Mesothelial cell of epicardium (in vitro differentiated cells): ENCODE measurements around the gene SRRM3. TPM values are rescaled to one million over a fixed set of nuclear protein-coding genes. Genes with fewer than 3 reads are reported as not detected.

ENCODE experiments used
- DNase-seq, 2 experiments: peaks; one replicate each; pipeline ENCODE4 v3.0.0; 2021; ENCODE audit warnings: low spot score in 2 of 2; ENCODE audit not compliant: unreplicated experiment in 2 of 2
- H3K27ac Mint-ChIP-seq: 2 replicates; pipeline ENCODE4 v1.8.0; 2021; ENCODE audit warnings: mixed read lengths
- H3K27me3 Mint-ChIP-seq: 2 replicates; pipeline ENCODE4 v1.8.0; 2021; ENCODE audit warnings: low read depth, mixed read lengths
- H3K36me3 Mint-ChIP-seq: 2 replicates; pipeline ENCODE4 v1.8.0; 2021; ENCODE audit warnings: mixed read lengths
- H3K4me1 Mint-ChIP-seq: 2 replicates; pipeline ENCODE4 v1.8.0; 2021; ENCODE audit warnings: mixed read lengths
- H3K4me3 Mint-ChIP-seq: 2 replicates; pipeline ENCODE4 v1.8.0; 2021; ENCODE audit warnings: mild to moderate bottlenecking, moderate library complexity, mixed read lengths
- H3K9me3 Mint-ChIP-seq: 2 replicates; pipeline ENCODE4 v1.8.0; 2021; ENCODE audit warnings: mixed read lengths
- CTCF ChIP-seq: fragments of 200-600 bp; sonication (generic); IDR thresholded peaks from one replicate; pipeline ENCODE4 v1.5.0; 2021; ENCODE audit warnings: antibody characterized with exemption; ENCODE audit not compliant: unreplicated experiment
- total RNA-seq: library from RNA; stranded (reverse); gene quantifications from 3 replicates; pipeline ENCODE4 v1.2.1, GENCODE V29; 2021

SRRM3 gene
- total RNA-seq, 1 donor from 2014 or later, result 6.9 TPM

GRCh38 chr7:76179686-76180085 is 22.0 kb upstream of the SRRM3 start:
- H3K27ac Mint-ChIP-seq, result no peak overlapping the region
- TF ChIP-seq CTCF, result no peak
- DNase-seq, result no peak
- H3K36me3 Mint-ChIP-seq, result no peaks in the 10 kb centered on the region
- no peak overlapping the region for H3K4me3 Mint-ChIP-seq
- no peaks in the 10 kb centered on the region for H3K9me3 Mint-ChIP-seq
- H3K4me1 Mint-ChIP-seq, result peaks cover 5% of the 10 kb centered on the region
- H3K27me3 Mint-ChIP-seq, result no peaks in the 10 kb centered on the region

DNA sequence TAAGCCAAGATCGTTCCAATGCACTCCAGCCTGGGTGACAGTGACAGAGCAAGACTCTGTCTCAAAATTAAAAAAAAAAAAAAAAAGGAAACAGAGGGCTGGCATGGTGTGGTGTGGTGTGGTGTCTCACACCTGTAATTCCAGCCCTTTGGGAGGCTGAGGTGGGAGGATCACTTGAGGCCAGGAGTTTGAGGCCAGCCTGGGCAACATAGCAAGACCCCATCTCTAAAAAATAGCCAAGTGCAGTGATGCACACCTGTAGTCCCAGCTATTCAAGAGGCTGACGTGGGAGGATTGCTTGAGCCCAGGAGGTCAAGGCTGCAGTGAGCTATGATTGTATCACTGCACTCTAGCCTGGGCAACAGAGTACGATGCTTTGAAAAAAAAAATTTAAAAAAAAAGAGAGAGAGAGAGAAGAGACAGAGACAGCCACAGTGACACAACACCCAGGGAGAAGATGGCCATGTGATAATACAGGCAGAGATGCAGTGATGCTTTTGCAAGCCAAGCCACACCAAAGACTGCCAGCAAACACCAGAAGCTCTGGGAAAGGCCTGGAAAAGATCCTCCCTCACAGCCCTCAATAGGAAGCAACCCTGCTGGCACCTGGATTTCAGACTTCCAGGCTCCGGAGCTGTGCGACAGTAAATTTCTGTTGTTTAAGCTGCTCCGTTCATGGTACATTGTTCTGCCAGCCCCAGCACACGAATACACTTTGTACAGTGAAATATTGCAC is 19.3 kb upstream of the SRRM3 start:
- no peak for DNase-seq
- Mint-ChIP-seq H3K9me3 (no peaks in the 10 kb centered on the region), H3K36me3 (no peaks in the 10 kb centered on the region), H3K27me3 (no peaks in the 10 kb centered on the region), H3K4me3 (no peak overlapping the region), H3K4me1 (peaks cover 6% of the 10 kb centered on the region), H3K27ac (no peak overlapping the region)
- TF ChIP-seq CTCF, result no peak

DNA sequence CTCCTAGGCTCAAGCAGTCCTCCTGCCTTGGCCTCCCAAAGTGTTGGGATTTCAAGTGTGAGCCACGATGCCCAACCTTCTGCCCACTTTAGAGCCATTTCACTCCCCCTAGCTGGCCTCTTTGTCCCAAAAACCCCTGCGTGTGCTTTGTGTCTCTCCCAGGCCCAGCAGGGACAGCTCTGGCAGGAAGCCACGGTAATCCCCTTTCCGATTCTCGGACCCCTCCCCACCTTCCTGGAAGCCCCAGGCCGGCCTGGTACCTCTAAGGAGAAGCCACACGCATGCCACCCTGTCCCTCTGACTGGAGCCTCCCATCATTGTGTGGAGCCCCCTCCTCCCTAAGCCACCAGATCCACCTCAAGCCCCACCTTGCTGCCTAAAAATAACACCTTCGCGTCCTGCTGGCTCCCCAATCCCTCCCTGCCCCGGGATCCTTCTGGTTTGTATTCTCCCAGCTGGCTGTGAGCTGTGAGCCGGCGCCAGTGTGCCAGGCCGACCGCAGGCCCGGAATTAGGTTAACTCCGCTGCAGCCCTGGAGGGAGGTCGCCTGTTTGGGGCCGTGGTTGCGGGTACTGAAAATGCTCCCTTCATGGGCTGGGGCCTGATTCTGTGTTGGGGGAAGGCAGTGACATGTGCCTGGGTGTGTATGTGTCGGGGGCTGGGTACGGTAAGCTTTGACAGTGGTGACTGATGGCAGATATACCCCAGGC is 16.4 kb upstream of the SRRM3 start:
- H3K36me3 Mint-ChIP-seq, result no peaks in the 10 kb centered on the region

DNA sequence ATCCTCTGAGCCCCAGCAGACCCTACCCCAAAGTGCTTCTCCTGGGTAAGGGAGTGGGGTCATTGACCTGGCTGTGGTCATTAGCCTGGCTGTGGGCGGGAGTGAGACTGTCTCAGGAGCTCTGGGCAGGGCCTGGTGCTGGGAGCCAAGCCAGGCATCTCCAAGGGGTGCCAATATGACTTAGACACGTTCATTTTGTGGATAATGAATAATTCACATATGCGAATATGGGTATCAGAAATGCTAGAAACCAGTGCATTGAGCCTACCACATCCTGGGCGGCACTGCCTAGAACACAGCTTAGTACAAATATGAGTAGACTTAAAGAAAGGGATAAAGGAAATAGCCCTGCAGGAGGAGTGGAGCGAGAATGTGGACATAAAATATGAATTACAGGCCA is 14.4 kb upstream of the SRRM3 start:
- H3K9me3 Mint-ChIP-seq, result peaks cover 2% of the 10 kb centered on the region
- DNase-seq, result no peak
- H3K36me3 Mint-ChIP-seq, result no peaks in the 10 kb centered on the region
- peaks cover 2% of the 10 kb centered on the region for H3K4me1 Mint-ChIP-seq
- no peak overlapping the region for H3K27ac Mint-ChIP-seq
- no peaks in the 10 kb centered on the region for H3K27me3 Mint-ChIP-seq
- TF ChIP-seq CTCF, result no peak
- H3K4me3 Mint-ChIP-seq, result no peak overlapping the region

More for the DNA sequence above, 16.4 kb upstream of the SRRM3 start:
- Mint-ChIP-seq H3K9me3 (no peaks in the 10 kb centered on the region), H3K27ac (no peak overlapping the region), H3K27me3 (no peaks in the 10 kb centered on the region), H3K4me1 (peaks cover 2% of the 10 kb centered on the region), H3K4me3 (no peak overlapping the region)
- TF ChIP-seq CTCF, result no peak
- no peak for DNase-seq

DNA sequence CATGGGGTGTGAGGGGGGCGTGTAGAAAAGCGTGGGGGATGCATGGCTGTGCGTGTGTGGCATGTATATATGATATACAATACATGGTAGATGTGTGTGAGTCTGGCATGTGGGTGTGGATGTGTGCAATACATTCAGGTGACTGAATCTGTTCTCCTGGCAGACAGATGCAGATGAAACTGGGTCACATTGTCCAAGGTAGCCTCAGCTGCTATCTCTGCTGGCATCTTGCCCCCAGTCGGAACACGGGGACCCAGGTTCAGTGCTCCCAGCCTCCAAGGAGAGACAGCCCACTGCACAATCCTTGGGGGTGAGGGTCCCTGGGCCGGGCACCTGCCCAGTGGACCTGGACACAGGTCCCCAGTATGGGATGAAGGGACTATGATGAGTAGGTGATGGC is 12.4 kb upstream of the SRRM3 start:
- H3K27ac Mint-ChIP-seq, result no peak overlapping the region
- DNase-seq, result no peak
- H3K9me3 Mint-ChIP-seq, result peaks cover 2% of the 10 kb centered on the region
- H3K4me3 Mint-ChIP-seq, result no peak overlapping the region
- peaks cover 2% of the 10 kb centered on the region for H3K4me1 Mint-ChIP-seq
- H3K27me3 Mint-ChIP-seq, result no peaks in the 10 kb centered on the region
- H3K36me3 Mint-ChIP-seq, result no peaks in the 10 kb centered on the region
- no peak for TF ChIP-seq CTCF
